Uterus (tissue), 4 donors: ENCODE results near the gene TECPR1. TPM values are rescaled to one million over a fixed set of nuclear protein-coding genes. Genes with fewer than 3 reads are reported as not detected.

Experiments used
- DNase-seq, 2 donors: peaks; one replicate each; pipeline ENCODE4 v3.0.0-alpha.2; 2019 to 2020
- H3K27ac ChIP-seq, 2 donors: fragments of 200-600 bp; sonication (generic); 1 replicate in 1 of 2; 2 replicates in 1 of 2; pipeline ENCODE4 v1.5.1; 2016 to 2018
- H3K27me3 ChIP-seq, 2 donors: fragments of 200-600 bp; sonication (generic); one replicate each; pipeline ENCODE4 v1.5.1; 2018 to 2019; ENCODE audit warnings: control low read depth in 1 of 2
- H3K36me3 ChIP-seq, 2 donors: fragments of 200-600 bp; sonication (generic); one replicate each; pipeline ENCODE4 v1.5.1; 2019; ENCODE audit warnings: control low read depth in 1 of 2
- H3K4me1 ChIP-seq, 2 donors: fragments of 200-600 bp; sonication (generic); one replicate each; pipeline ENCODE4 v1.5.1; 2018 to 2019; ENCODE audit warnings: control low read depth in 1 of 2
- H3K4me3 ChIP-seq, 2 donors: fragments of 200-600 bp; sonication (generic); 1 replicate in 1 of 2; 2 replicates in 1 of 2; pipeline ENCODE4 v1.5.1; 2018 to 2019; ENCODE audit warnings: mild to moderate bottlenecking in 1 of 2
- H3K9me3 ChIP-seq, 2 donors: fragments of 200-600 bp; sonication (generic); one replicate each; pipeline ENCODE4 v1.5.1; 2019; ENCODE audit warnings: control low read depth in 1 of 2
- POLR2A ChIP-seq, 2 donors: fragments of 450-650 bp; IDR thresholded peaks; one replicate each; pipeline ENCODE4 v1.6.1; 2016; ENCODE audit warnings: antibody characterized with exemption in 2 of 2, mild to moderate bottlenecking in 1 of 2, moderate library complexity in 1 of 2
- intact Hi-C: fragments of 100-400 bp; cut with DNase I; formaldehyde crosslinking; loops from one replicate; pipeline ENCODE4 v1.15.1; 2023; ENCODE audit warnings: low total_unique reads
- total RNA-seq, 4 donors: library from RNA; depleted of rRNA in 3 of 4; stranded (reverse); fragments of >200 nt in 3 of 4; gene quantifications; one replicate each; pipeline versions ENCODE4 v1.1.0 to v1.2.4, GENCODE V29; 2014 to 2023
- TF ChIP-seq, protein P1 (sequence below), 4 experiments: fragments of 200-600 bp in 2 of 4; fragments of 450-650 bp in 2 of 4; sonication (generic) in 2 of 4; IDR thresholded peaks; one replicate each; pipeline ENCODE4 v1.5.1; 2016 to 2019; ENCODE audit warnings: antibody characterized with exemption in 4 of 4, mild to moderate bottlenecking in 2 of 4, moderate library complexity in 1 of 4
- donor health status: DM: yes; HTN: yes; CAD: no.

The TECPR1 gene
- total RNA-seq, 4 donors from 2014 or later = 3.1 to 52.6 (median 16.7) TPM

GRCh38 chr7:98254951-98255610, 3.0 kb upstream of the TECPR1 start:
- no peak overlapping the region for H3K4me3 ChIP-seq
- peaks cover 0 to 8% of the 10 kb centered on the region in 2 donors for H3K4me1 ChIP-seq
- intact Hi-C loops = no loop called here
- H3K36me3 ChIP-seq = no peaks in the 10 kb centered on the region
- no peaks in the 10 kb centered on the region for H3K27me3 ChIP-seq
- DNase-seq = no peak
- TF ChIP-seq POLR2A (IDR thresholded peaks at IDR 0.05) = no peak
- TF ChIP-seq, protein P1, sequence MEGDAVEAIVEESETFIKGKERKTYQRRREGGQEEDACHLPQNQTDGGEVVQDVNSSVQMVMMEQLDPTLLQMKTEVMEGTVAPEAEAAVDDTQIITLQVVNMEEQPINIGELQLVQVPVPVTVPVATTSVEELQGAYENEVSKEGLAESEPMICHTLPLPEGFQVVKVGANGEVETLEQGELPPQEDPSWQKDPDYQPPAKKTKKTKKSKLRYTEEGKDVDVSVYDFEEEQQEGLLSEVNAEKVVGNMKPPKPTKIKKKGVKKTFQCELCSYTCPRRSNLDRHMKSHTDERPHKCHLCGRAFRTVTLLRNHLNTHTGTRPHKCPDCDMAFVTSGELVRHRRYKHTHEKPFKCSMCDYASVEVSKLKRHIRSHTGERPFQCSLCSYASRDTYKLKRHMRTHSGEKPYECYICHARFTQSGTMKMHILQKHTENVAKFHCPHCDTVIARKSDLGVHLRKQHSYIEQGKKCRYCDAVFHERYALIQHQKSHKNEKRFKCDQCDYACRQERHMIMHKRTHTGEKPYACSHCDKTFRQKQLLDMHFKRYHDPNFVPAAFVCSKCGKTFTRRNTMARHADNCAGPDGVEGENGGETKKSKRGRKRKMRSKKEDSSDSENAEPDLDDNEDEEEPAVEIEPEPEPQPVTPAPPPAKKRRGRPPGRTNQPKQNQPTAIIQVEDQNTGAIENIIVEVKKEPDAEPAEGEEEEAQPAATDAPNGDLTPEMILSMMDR (IDR thresholded peaks at IDR 0.05) = no peak
- no peaks in the 10 kb centered on the region for H3K9me3 ChIP-seq
- H3K27ac ChIP-seq = no peak overlapping the region

DNA sequence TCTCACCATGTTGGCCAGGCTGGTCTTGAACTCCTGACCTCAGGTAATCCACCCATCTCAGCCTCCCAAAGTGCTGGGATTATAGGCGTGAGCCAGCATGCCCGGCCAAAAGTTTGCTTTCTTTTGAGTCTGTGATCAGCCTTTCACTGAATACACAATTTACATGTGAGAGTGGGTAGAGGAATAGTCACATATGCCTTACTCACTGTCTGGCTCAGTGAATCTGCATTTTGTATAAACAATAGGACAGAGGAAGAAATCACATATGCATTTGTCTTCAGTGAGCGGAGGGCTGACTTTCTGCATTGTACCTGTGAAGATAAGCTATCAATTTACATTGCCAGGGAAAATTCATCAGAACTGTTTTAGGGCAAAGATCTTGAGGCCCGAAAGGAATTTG, 2.5 kb upstream of the TECPR1 start:
- Histone ChIP-seq H3K27ac (no peak overlapping the region), H3K4me1 (peaks cover 0 to 8% of the 10 kb centered on the region in 2 donors), H3K36me3 (no peaks in the 10 kb centered on the region), H3K4me3 (no peak overlapping the region), H3K9me3 (no peaks in the 10 kb centered on the region), H3K27me3 (no peaks in the 10 kb centered on the region)
- DNase-seq = no peak
- intact Hi-C loops = no loop called here
- TF ChIP-seq POLR2A (IDR thresholded peaks at IDR 0.05) = no peak
- TF ChIP-seq, protein P1 (IDR thresholded peaks at IDR 0.05) = no peak

GRCh38 chr7:98252425-98253054, 508 bp upstream of the TECPR1 start:
- peak overlapping the region; percentile 75 to 76 for H3K4me3 ChIP-seq
- no peak for TF ChIP-seq POLR2A (IDR thresholded peaks at IDR 0.05)
- TF ChIP-seq, protein P1 (IDR thresholded peaks at IDR 0.05) = no peak
- intact Hi-C loops = no loop called here
- DNase-seq = no peak
- H3K4me1 ChIP-seq = peaks cover 0 to 8% of the 10 kb centered on the region in 2 donors
- no peaks in the 10 kb centered on the region for H3K27me3 ChIP-seq
- H3K27ac ChIP-seq = peak overlapping the region; percentile 36 to 82
- no peaks in the 10 kb centered on the region for H3K9me3 ChIP-seq
- H3K36me3 ChIP-seq = no peaks in the 10 kb centered on the region

DNA sequence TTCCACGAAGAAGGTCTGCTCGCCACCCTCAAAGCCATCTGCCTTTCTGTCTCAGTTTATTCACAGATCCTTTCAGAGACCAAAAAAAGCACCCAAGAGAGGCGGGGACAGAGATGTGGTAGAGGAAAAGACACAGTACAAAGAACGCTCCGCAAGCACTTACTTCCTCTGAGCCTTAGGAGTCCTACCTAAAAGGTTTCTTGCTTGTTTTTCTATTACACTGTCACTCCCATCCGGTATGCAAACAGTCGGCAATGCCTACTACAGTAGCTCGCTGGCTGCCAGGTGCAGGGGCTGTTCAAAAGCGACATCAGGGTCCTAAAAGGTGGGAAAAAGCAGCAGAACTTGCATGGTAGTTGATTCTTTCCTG, 816 bp downstream of the TECPR1 start:
- peak overlapping the region; percentile 75 to 76 for H3K4me3 ChIP-seq
- H3K9me3 ChIP-seq = no peaks in the 10 kb centered on the region
- H3K27me3 ChIP-seq = no peaks in the 10 kb centered on the region
- peaks cover 0 to 8% of the 10 kb centered on the region in 2 donors for H3K4me1 ChIP-seq
- TF ChIP-seq, protein P1 (IDR thresholded peaks at IDR 0.05) = no peak
- TF ChIP-seq POLR2A (IDR thresholded peaks at IDR 0.05) = no peak
- intact Hi-C loops = no loop called here
- H3K27ac ChIP-seq = peak overlapping the region; percentile 68 to 82
- DNase-seq = no peak
- H3K36me3 ChIP-seq = no peaks in the 10 kb centered on the region

- Histone ChIP-seq H3K27me3 (no peaks in the 10 kb centered on the region), H3K27ac (peak overlapping the region; percentile 68 to 82), H3K4me3 (peak overlapping the region in 1 of 2 donors; percentile 75), H3K4me1 (peaks cover 0 to 8% of the 10 kb centered on the region in 2 donors), H3K36me3 (no peaks in the 10 kb centered on the region), H3K9me3 (no peaks in the 10 kb centered on the region)
- TF ChIP-seq, protein P1 (IDR thresholded peaks at IDR 0.05) = no peak
- TF ChIP-seq POLR2A (IDR thresholded peaks at IDR 0.05) = no peak
- no peak for DNase-seq
- intact Hi-C loops = no loop called here
These were observed 1.2 kb downstream of the TECPR1 start for GRCh38 chr7:98250789-98251188.
